HTERT RPE-1 (cell line): ENCODE data around the gene IMP4.

Source experiments
- in situ Hi-C: fragments of 300-500 bp; cut with MboI; formaldehyde crosslinking; loops from 4 replicates; pipeline ENCODE4 v1.14.3; 2020; ENCODE audit warnings: low sequenced_read_pairs

IMP4 gene

GRCh38 chr2:130336150-130336876 is 6.4 kb upstream of the IMP4 start:
- in situ Hi-C loops, result no loop called here

- in situ Hi-C loops, result no loop called here
These were observed 5.6 kb upstream of the IMP4 start for GRCh38 chr2:130336877-130337734.

- in situ Hi-C loops, result no loop called here
These were observed 4.9 kb upstream of the IMP4 start for GRCh38 chr2:130337735-130338325.

GRCh38 chr2:130338793-130339345 is 3.8 kb upstream of the IMP4 start:
- in situ Hi-C loops, result no loop called here

DNA sequence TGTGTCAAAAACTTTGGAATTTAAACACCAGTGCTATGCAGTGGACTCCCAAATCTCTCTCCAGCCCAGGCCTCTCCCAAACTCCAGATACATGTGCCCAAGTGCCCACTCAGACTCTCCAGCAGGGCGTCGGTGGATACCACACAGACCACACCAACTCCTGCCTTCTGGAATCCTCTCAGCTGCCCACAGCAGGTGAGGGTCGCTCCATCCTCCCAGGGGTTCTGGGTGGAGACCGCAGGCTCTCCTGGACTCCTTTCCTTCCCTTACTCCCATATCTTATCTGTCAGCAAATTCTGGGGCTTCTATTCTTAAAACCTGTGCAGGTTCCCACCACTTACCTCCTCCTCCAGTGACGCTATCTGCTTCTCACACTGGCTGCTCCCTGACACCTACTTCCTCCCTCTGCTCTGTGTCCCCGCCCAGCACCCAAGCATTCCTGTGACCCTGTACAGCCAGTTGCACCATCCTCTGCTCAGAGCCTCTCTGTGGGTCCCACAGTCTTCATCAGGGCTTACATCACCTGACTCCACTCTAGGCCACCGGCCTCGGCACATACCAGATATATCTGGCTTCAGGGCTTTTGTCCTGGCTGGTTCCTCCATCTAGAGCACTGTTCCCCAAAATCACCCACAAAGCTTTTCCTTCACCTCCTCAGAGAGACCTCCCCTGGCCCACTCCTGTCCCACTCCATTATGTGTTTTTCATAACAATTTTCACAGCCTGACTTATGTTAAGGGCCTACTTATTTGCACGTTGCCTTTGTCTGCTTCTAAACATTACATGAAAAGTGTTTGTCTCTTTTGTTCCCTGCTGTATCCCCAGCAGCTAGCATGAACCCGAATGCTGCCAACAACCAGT is 2.6 kb upstream of the IMP4 start:
- in situ Hi-C loops, result no loop called here

DNA sequence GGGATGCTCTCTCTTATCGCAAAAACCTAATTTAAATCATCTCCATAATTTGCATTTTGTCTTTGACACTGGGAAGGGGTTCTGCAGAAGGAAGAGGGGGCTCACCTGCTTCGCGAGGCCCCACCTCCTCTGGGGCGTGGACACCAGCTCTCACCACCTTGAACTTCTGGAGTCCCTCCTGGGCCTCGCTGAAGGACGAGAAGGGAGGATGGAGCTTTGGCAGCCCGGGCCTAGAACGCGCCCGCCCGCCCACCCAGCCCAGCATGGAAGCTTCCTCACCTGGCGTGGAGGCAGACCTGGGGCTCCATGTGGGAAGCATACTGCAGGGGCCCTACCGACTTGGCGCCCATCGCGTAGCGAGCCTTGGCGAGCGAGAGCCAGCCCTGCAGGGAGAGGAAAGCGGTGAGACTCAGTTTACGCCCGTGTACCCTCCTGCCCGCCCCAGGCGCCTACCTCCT is 1.1 kb upstream of the IMP4 start:
- in situ Hi-C loops, result no loop called here

GRCh38 chr2:130342020-130342532 is 621 bp upstream of the IMP4 start:
- in situ Hi-C loops, result no loop called here

GRCh38 chr2:130344578-130344977 is 1.9 kb downstream of the IMP4 start:
- in situ Hi-C loops, result no loop called here

DNA sequence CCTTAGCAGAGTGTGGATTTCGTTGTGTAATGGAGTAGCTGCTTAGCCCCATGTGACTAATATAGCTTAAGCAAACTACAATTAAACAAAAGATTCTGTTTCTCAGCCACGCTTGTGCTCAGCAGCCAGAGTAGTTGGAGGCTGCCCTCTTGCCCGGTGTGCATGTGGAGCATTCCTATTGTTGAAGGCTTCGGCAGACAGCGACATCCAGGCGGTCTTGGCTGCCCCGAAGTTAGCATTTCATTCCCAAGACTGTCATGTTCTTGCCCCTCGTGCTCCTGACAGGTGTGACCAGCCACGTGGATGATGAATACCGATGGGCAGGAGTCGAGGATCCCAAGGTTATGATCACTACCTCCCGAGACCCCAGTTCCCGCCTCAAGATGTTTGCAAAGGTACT is 2.4 kb downstream of the IMP4 start:
- in situ Hi-C loops, result no loop called here

DNA sequence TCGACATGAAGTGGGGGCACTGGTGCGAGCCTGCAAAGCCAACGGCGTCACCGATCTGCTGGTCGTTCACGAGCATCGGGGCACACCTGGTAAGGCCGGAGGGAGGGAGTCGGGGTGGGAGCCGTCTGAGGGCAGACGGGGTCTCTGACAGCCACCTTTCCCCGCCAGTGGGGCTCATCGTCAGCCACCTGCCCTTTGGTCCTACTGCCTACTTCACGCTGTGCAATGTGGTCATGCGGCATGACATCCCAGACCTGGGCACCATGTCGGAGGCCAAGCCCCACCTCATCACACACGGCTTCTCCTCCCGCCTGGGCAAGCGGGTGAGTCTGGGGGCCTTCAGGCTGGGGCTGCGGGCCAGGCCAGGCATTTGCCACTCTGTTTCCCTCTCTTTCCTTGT is 2.9 kb downstream of the IMP4 start:
- in situ Hi-C loops, result no loop called here

DNA sequence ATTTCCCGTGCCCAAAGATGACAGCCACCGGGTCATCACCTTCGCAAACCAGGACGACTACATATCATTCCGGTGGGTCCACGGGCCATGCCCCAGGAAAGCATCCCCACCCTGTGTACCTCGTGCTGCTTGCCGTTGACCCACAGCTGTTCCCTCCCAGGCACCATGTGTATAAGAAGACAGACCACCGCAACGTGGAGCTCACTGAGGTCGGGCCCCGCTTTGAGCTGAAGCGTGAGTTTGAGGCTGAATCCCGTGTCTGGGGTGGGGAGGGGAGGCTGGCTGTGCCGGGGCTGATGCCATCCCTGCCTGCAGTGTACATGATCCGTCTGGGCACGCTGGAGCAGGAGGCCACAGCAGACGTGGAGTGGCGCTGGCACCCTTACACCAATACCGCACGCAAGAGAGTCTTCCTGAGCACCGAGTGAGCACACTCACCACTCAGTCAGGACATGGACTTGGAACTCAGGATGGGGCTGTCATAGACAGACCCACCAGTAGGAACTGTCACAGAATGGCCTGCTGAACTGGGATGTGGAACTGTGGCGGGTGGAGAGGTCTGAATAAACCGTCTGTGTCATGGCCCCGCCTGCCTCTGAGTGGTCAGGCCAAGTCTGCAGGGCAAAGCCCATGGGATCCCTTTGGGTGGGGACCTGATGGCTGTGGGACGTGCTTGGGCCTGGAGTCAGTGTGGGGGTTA is 3.5 kb downstream of the IMP4 start:
- in situ Hi-C loops, result no loop called here

DNA sequence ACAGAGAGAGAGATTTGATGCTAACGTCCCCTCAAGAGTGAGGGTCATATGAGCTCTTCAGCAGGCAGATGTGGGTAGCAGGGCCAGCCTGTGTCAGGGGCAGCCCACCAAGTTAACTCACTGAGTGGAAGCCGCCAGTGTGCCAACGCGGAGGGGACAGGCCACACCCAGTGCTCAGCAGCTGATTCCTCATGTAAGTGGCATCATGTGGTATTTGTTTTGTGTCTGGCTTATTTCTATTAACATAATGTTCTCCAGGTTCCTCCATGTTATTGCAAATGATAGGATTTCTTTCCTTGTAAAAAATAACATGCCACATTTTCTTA is 4.0 kb downstream of the IMP4 start:
- in situ Hi-C loops, result no loop called here

DNA sequence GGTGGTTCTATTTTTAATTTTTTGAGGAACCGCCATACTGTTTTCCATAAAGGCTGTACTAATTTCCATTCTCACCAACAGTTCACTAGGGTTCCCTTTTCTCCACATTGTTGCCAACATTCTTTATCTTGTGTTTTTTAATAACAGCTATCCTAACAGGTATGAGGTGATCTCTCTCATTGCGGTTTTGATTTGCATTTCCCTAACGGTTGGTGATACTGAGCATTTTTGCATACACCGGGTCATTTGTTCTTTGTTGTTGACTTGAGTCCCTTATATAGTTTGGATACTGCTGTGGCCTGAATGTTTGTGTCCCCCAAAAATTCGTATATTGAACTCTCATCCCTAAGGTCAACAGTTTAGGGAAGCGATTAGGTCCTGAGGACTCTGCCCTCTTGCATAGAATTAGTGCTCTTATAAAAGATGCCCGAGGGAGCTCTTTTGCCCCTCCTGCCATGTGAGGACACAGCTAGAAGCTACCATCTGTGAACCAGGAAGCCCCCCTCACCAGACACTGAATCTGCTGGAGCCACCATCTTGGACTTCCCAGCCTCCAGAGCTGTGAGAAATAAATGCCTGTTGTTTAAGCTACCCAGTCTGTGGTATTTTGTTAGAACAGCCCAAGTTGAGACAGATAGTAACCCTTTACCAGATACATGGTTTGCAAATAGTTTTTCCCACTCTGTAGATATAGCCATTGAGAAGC is 4.7 kb downstream of the IMP4 start:
- in situ Hi-C loops, result no loop called here

DNA sequence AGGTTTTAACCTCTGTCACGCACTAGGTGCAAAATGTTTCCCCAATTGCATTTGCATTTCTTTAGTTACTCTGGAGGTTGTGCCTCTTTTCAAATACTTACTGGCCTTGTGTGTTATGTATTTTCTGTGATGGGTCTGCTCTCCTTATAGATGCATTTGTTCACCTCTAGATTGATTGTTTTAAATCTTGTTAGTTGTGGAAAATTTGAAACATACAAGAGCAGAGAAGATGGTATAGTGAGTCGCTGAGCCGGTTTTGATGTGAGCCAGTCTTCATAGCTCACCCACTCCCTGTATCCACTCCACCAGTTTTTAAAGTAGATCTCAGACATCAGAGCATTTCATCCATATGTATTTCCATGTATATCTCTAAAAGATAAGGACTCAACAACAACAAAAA is 6.5 kb downstream of the IMP4 start:
- in situ Hi-C loops, result no loop called here

- in situ Hi-C loops, result no loop called here
These were observed 9.0 kb downstream of the IMP4 start for GRCh38 chr2:130351711-130352110.

GRCh38 chr2:130352237-130352636 is 9.5 kb downstream of the IMP4 start:
- in situ Hi-C loops, result no loop called here

- in situ Hi-C loops, result no loop called here
These were observed 10.8 kb downstream of the IMP4 start for GRCh38 chr2:130353291-130354138.

GRCh38 chr2:130354139-130354428 is 11.4 kb downstream of the IMP4 start:
- in situ Hi-C loops, result no loop called here

DNA sequence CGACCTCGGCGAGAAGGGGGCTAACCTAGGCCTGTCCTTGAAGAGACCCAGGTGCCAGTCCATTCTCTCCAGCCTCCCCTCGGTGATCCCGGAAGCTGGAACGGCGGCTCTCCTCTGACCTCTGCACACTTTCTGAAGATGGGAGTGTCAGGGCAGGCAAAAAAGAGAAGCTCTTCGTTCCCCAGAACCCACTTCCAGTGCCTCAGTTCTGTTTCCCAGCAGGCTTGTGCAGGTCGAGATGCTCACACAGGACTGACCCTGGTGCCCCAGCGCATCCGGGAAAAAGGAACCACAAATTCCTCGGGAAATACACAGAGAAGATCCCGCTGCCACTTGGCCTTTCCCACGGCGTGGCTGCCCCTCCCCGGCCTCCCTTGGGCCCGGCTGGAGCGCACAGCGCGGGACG is 12.5 kb downstream of the IMP4 start:
- in situ Hi-C loops, result no loop called here
